ENCODE data around the gene DLL4. TPM values are rescaled to one million over a fixed set of nuclear protein-coding genes. Genes with fewer than 3 reads are reported as not detected.

The DLL4 gene
- total RNA-seq, 1 experiment from 2014 or later: not detected

DNA sequence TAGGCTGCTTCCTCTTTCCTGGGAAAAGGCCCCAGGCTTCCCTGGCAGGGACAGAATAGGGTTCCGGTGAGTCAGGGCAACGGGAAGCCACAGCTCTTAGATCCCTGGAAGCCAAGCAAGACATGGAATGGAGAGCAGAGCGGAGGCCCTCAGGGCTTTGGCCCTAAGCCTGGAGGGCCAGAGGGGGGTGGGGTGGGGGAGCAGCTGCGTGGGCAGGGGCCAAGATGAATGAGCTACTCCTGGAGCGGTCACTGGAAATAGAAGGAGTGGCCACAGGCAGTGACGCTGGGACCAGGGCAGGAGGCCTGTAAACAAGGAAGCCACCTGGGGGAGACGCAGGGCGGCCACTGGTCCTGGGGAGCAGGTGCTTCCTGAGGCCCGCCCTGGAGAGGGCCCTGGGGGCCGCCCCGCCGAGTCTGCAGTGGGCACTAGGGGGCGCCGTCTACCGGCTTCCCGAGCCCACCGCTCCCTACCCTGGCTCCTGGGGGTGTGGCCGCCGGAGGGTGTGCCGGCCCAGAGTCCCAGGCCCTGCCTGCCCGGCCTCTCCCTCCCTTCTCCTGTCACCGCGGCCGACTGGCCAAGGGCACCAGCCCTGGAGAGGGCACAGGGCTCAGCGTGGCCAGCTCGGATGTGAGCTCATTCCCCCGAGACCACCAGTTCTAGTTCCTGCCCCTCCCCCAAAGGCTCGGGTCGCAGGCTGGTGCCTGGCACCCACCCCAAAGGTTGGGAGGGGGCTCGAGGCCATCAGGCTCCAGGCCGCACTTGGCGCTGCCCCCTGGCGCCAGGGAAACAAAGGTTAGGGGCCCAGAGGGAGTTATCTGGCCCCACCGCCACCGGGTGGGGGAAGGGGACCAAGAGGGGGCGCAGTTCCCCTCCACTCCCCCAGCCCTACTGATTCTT, 22.8 kb upstream of the DLL4 start:
- peak; percentile 90 for DNase-seq (ENCODE audit: low read depth)

DNA sequence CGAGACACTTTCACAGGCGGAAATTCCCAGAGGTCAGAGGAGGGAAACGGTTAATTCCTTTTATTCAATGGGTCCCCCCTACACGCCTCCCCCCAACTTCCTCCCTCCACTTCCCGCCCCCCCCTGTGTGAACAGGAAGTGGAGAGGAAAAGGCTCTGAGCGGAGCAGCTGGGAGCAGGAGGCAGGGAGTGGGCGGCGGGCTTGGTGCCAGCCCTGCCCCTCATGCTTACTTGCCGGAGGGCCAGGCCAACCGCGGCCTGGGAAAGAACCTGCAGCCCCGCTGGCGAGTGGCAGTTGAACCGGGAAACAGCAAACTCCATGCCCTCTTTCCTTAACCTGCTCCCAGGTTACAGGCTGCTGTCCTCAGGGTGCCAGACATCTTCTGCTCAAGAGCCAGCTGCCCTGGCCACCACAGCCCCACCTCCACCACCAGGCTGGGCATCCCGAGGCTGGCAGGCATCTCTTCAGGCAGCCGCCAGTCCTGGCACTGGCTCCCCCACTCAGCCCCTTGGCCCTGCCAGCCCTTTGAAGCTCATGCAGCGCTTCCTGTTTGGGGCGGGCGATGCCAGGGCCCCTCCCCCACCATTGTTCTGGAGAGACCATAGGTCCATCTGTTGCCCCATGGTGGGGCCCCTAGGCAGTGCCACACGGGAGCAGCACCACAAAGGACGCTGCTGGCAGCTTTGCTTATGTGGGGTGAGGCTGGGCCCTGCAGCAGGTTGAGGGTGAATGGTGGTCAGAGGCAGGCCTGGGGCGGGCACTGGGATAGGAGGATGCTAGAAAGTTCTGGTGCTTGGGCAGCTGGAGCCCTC, 21.9 kb upstream of the DLL4 start:
- peak; percentile 71 for DNase-seq (ENCODE audit: low read depth)

DNA sequence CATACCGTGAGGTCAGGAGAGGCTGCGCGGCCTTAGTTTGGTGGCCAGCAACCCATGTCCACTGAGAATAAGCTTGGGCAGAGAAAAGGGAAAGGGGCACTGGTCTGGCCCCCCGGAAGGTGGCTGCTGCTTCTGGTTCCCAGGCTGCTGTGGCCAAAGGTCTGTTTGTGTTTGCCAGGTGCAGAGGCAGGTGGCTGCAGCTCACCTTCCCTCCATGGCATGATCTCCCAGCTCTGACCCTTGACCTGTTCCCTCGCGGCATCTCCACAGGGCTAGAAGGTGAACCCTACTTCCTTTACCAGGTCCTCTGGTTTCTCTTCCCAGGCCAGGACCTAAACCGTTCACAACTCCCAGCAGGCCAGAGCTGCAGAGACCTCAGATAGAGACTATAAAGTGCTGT, 21.0 kb upstream of the DLL4 start:
- DNase-seq (ENCODE audit: low read depth): no peak

- DNase-seq (ENCODE audit: low read depth): no peak
Measured at GRCh38 chr15:40909662-40910630, 19.2 kb upstream of the DLL4 start.

GRCh38 chr15:40911141-40911540, 18.0 kb upstream of the DLL4 start:
- DNase-seq (ENCODE audit: low read depth): no peak

GRCh38 chr15:40911693-40912092, 17.4 kb upstream of the DLL4 start:
- no peak for DNase-seq (ENCODE audit: low read depth)

DNA sequence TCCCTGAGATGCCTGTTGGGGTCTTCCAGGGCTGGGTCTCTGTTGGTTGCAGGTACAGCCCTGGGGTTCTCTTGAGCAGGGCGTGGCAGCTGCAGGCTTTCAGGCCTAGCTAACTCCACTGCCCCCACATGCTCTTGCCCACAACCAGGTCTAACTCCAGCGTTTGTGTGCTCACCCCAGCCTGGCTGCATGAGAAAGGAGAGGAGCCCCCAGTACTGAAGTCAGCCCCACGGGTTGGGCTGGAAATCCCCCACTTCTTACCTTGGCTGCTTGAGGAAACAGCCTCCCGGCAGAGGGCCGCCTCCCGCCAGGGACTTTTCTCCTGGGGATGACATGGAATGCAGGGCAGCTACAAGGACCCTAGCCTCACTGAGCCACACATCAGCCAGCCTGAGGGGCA, 16.7 kb upstream of the DLL4 start:
- no peak for DNase-seq (ENCODE audit: low read depth)

- DNase-seq (ENCODE audit: low read depth): no peak
Measured at GRCh38 chr15:40914013-40914412, 15.1 kb upstream of the DLL4 start.

DNA sequence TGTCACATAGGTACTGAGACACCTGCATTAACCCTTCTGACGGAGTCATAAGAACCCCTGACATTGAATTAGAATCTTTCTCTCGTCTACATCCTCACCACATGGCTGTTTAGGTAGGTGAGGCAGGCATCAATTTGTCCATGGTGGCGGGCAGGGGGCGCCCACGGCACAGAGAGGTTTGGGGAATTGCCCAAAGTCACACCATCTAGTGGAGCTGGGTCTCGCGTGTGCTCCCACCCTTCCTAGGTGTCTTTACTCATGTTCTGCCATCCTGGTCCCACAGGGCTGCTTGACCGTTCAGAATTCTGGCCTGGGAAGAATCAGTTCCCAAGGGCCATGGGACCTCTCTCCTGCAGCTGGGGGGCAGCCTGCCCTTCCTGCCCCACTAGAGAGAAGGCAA, 14.7 kb upstream of the DLL4 start:
- DNase-seq (ENCODE audit: low read depth): no peak

- DNase-seq (ENCODE audit: low read depth): no peak
Measured at GRCh38 chr15:40915116-40915661, 14.0 kb upstream of the DLL4 start.

DNA sequence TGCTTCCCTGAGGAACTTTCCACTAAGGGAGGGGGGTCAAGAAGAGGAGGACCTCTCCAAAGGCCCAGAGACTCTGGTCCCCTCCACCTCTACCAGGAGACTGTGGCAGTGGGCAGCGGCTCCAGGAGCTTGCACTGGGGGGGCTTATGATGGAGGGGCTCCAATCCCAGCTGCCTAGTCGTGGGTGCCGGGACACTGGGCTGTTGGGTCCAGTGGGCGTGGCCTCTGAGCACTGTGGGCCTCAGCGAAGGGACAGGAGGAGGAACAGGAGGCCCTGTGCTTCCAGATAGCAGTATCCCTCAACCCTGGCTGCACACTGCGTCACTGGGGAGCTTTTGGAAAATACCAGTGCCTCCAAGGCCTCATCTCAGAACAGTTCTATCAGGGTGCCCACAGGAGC, 13.5 kb upstream of the DLL4 start:
- no peak for DNase-seq (ENCODE audit: low read depth)

- DNase-seq (ENCODE audit: low read depth): no peak
Measured at GRCh38 chr15:40917585-40917984, 11.6 kb upstream of the DLL4 start.

DNA sequence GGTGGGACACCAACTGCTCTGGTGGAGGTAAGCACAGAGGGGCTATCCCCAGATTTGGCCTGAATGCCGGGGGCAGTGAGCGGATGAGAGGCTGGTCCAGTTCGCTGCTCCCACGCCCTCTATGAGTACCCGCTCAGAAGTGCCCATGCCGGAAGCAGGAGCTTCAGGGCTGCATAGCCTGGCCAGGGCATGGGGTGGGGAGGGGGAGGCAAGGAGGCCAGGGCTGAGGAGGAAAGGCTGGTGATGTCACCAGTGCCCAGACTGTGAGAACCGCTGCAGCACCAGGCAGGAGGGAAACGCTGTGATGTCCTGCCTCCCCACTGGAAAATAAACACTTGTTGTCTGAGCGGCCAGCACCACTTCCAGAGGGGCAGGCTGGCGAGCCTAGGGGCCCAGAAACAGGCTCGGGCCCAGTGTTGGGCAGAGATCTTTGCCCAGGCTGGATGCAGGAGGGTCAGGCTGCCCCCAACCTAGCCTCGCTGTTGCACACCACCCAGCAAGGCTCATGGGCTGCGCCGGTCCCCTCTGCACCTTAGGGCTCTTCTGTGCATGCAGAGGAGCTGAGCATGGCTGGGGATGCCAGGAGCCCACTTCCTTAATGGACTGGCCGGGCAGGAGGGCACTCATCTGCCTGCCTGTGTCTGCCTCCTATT, 10.9 kb upstream of the DLL4 start:
- DNase-seq (ENCODE audit: low read depth): no peak

DNA sequence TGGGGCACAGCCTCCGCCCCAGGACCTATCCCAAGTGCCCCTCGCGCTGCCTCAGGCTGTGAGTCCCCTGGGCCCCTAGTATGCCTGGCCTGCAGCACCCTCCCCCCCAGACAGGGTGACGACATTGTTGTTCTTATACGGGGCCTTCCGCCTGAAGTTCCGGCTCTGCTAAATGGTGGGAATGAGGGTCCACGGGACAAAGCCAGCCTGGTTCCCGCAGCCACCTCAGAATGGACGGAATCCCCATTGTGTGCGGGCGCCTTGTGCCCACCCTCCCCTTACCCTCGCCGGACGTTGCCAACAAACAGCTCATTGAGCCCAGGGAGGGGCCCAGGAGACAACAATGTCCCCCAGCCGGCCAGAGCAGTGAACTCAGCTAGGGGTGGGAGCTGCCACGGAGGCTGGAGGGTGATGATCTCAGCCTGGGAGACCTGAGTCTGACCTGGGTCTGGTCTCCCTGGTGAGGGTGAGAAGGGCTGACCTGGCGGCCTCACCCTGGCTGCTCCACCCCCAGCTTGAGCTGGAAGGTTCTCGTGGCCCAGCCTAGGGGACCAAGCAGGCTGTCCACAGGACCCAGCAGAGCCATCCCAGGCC, 10.2 kb upstream of the DLL4 start:
- no peak for DNase-seq (ENCODE audit: low read depth)

GRCh38 chr15:40921949-40922607, 7.1 kb upstream of the DLL4 start:
- DNase-seq (ENCODE audit: low read depth): no peak

- no peak for DNase-seq (ENCODE audit: low read depth)
Measured at GRCh38 chr15:40922608-40923005, 6.5 kb upstream of the DLL4 start.

DNA sequence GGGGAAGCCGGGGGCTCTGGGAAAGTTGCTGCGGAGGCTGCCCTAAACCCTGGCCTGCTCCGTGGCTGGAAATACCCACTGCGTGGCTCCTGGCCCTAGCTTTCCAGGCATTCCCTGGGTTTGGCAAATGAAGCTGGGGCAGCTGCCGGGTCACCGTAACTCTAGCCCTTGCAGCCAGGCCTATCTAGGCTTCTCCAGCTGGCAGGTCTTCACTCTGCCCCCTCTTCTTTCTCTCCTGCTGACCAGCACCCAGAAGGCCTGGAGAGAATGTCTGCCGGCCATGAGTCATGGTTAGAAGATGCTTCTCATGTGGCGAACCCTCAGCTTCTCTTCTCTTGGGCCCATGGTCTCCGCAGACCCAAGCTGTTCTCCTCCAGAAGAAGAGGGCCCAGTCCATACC, 5.6 kb upstream of the DLL4 start:
- DNase-seq (ENCODE audit: low read depth): no peak

DNA sequence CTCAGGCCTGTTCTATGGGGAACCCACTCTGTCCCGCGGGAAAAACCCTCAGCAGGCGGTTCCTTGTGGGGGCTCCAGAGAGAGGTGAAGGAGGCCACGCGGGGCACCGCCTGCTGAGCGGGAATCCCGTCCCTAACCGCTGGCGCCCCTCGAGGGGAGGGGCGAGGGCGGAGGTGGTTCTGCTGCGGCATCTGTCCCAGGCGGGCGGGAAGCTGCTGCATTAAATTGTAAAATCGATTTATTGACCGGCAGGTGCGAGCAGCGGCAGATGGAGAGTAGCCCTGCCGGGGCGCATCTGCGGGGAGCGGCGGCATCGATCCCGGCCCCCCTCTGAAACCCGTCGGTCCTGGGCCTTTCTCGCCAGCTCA, 3.7 kb upstream of the DLL4 start:
- DNase-seq (ENCODE audit: low read depth): no peak

- DNase-seq (ENCODE audit: low read depth): no peak
Measured at GRCh38 chr15:40925863-40926658, 3.1 kb upstream of the DLL4 start.
